PC-9 (cell line): ENCODE measurements around the gene TMEM63B.

Experiments used
- EZH2 ChIP-seq: fragments of 200-600 bp; sonication (generic); IDR thresholded peaks from 2 replicates; pipeline ENCODE4 v1.8.0; 2017; ENCODE audit warnings: antibody characterized with exemption, low read depth
- TF ChIP-seq, protein P1 (sequence below): fragments of 200-600 bp; sonication (generic); conservative IDR thresholded peaks from 2 replicates; pipeline ENCODE4 v1.6.1; 2017; ENCODE audit warnings: mixed run types, antibody characterized with exemption, mild to moderate bottlenecking, moderate library complexity

DNA sequence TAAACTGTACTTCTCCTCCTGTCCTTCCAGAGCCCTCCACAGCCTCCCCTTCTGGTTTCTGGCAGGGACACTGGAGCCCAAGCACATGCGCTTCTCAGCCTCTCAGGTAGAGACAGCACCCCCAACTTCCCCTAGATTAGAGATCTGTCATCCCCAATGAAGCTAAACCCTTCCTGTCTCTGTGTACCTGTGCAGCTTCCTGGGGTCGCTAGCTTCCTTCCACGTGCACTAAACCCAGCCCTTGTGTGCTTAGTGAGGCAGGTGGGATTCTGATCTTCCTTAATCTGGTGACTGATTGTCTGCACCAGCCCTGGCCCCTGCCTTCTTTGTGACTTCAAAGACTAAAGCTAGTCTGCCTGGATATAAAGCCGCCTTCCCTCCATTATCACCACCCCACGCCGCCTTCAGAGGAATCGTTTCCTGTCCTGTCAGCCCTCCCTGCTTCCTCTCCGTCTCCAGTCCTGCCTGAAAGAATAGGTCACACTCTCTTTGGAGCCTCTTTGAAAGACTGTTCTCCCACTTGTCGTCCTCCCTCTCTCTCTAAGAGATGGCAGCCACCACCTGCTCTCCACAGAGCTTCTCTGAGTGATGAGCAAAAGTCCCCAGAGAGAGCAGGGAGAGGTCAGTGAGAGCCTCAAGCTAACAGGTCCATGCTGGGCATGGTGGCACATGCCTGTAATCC, 58.7 kb downstream of the TMEM63B start:
- TF ChIP-seq, protein P1, sequence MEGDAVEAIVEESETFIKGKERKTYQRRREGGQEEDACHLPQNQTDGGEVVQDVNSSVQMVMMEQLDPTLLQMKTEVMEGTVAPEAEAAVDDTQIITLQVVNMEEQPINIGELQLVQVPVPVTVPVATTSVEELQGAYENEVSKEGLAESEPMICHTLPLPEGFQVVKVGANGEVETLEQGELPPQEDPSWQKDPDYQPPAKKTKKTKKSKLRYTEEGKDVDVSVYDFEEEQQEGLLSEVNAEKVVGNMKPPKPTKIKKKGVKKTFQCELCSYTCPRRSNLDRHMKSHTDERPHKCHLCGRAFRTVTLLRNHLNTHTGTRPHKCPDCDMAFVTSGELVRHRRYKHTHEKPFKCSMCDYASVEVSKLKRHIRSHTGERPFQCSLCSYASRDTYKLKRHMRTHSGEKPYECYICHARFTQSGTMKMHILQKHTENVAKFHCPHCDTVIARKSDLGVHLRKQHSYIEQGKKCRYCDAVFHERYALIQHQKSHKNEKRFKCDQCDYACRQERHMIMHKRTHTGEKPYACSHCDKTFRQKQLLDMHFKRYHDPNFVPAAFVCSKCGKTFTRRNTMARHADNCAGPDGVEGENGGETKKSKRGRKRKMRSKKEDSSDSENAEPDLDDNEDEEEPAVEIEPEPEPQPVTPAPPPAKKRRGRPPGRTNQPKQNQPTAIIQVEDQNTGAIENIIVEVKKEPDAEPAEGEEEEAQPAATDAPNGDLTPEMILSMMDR, result no peak
- TF ChIP-seq EZH2, result no peak
